ENCODE measurements around the gene ITLN2.

Gene ITLN2

GRCh38 chr1:160910170-160910750 is 44.3 kb downstream of the ITLN2 start (continued):
- TF ChIP-seq ZNF398 (tag by site-specific recombination; IDR thresholded peaks at IDR 0.05) (no peak), ZNF292 (tag by site-specific recombination; IDR thresholded peaks at IDR 0.05; ENCODE audit: borderline replicate concordance, low read depth) (no peak), ZNF558 (tag by site-specific recombination; IDR thresholded peaks at IDR 0.05) (no peak), ZNF549 (tag by site-specific recombination; IDR thresholded peaks at IDR 0.05) (no peak)

DNA sequence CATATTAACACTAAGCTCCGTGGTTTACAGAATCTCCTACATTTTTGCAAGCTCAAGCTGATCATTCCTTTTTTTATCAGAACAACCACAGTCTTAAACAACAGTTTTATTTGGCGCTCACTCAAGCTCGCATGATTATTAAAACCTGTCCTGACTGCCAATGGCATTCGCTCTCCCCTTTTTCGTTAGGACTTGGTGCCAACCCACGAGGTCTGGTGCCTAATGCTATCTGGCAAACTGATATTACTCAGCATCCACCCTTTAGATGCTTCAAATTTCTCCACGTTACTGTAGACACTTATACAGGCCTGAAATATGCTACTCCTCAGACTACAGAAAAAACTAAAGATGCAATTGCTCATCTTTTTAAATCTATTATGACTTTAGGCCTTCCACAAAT is 46.6 kb downstream of the ITLN2 start:
- POLR2A ChIA-PET = no interaction called here
- CTCF ChIA-PET = interaction anchor here (1.1 kb wide), 1 partner anchor 73 kb away, joined by 3 read pairs; no protein-coding TSS in a partner anchor

More for the DNA sequence above, 46.6 kb downstream of the ITLN2 start:
- no peak for TF ChIP-seq ZNF112 (tag by site-specific recombination; IDR thresholded peaks at IDR 0.05)
- TF ChIP-seq ZNF169 (tag by site-specific recombination; IDR thresholded peaks at IDR 0.05) = no peak
- TF ChIP-seq ZNF530 (tag by site-specific recombination; IDR thresholded peaks at IDR 0.05; ENCODE audit: low read depth) = no peak
- no peak for TF ChIP-seq YY2 (tag by site-specific recombination; IDR thresholded peaks at IDR 0.05)
- no peak for TF ChIP-seq ZNF155 (tag by site-specific recombination; IDR thresholded peaks at IDR 0.05)
- no peak for TF ChIP-seq ZBTB10 (tag by site-specific recombination; IDR thresholded peaks at IDR 0.05)
- TF ChIP-seq, protein P1, sequence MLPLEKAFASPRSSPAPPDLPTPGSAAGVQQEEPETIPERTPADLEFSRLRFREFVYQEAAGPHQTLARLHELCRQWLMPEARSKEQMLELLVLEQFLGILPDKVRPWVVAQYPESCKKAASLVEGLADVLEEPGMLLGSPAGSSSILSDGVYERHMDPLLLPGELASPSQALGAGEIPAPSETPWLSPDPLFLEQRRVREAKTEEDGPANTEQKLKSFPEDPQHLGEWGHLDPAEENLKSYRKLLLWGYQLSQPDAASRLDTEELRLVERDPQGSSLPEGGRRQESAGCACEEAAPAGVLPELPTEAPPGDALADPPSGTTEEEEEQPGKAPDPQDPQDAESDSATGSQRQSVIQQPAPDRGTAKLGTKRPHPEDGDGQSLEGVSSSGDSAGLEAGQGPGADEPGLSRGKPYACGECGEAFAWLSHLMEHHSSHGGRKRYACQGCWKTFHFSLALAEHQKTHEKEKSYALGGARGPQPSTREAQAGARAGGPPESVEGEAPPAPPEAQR (tag by site-specific recombination; IDR thresholded peaks at IDR 0.05) = no peak
- TF ChIP-seq, protein P2, sequence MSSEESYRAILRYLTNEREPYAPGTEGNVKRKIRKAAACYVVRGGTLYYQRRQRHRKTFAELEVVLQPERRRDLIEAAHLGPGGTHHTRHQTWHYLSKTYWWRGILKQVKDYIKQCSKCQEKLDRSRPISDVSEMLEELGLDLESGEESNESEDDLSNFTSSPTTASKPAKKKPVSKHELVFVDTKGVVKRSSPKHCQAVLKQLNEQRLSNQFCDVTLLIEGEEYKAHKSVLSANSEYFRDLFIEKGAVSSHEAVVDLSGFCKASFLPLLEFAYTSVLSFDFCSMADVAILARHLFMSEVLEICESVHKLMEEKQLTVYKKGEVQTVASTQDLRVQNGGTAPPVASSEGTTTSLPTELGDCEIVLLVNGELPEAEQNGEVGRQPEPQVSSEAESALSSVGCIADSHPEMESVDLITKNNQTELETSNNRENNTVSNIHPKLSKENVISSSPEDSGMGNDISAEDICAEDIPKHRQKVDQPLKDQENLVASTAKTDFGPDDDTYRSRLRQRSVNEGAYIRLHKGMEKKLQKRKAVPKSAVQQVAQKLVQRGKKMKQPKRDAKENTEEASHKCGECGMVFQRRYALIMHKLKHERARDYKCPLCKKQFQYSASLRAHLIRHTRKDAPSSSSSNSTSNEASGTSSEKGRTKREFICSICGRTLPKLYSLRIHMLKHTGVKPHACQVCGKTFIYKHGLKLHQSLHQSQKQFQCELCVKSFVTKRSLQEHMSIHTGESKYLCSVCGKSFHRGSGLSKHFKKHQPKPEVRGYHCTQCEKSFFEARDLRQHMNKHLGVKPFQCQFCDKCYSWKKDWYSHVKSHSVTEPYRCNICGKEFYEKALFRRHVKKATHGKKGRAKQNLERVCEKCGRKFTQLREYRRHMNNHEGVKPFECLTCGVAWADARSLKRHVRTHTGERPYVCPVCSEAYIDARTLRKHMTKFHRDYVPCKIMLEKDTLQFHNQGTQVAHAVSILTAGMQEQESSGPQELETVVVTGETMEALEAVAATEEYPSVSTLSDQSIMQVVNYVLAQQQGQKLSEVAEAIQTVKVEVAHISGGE (tag by site-specific recombination; conservative IDR thresholded peaks at IDR 0.05; ENCODE audit: low read depth) = no peak
- TF ChIP-seq ZNF529 (tag by site-specific recombination; IDR thresholded peaks at IDR 0.05; ENCODE audit: insufficient replicate concordance) = no peak
- no peak for TF ChIP-seq ZNF266 (tag by site-specific recombination; IDR thresholded peaks at IDR 0.05; ENCODE audit: low read depth)
- TF ChIP-seq ZNF426 (tag by site-specific recombination; IDR thresholded peaks at IDR 0.05) = no peak
- TF ChIP-seq ZNF549 (tag by site-specific recombination; IDR thresholded peaks at IDR 0.05) = no peak
- TF ChIP-seq ZNF184 (tag by site-specific recombination; IDR thresholded peaks at IDR 0.05) = no peak
- no peaks in the 10 kb centered on the region for H3K36me3 ChIP-seq (ENCODE audit: control insufficient read depth in 2 of 2, insufficient read depth in 1 of 2, low read length in 2 of 2)
- H3K9me3 ChIP-seq (ENCODE audit: control insufficient read depth, insufficient read depth, low read depth, low read length) = no peaks in the 10 kb centered on the region
- H3K4me3 ChIP-seq (ENCODE audit: low read depth, low read length) = no peak overlapping the region
- no peak overlapping the region for H3K27ac ChIP-seq (ENCODE audit: extremely low read depth, low read depth, low read length)
- H3K4me1 ChIP-seq (ENCODE audit: control insufficient read depth, insufficient read depth, low read length) = peaks cover 4% of the 10 kb centered on the region
